ENCODE measurements around the gene LY9. TPM values are rescaled to one million over a fixed set of nuclear protein-coding genes. Genes with fewer than 3 reads are reported as not detected.

The LY9 gene
- total RNA-seq, 6 donors from 2014 or later = 0.78 to 6.7 (median 2.3) TPM

DNA sequence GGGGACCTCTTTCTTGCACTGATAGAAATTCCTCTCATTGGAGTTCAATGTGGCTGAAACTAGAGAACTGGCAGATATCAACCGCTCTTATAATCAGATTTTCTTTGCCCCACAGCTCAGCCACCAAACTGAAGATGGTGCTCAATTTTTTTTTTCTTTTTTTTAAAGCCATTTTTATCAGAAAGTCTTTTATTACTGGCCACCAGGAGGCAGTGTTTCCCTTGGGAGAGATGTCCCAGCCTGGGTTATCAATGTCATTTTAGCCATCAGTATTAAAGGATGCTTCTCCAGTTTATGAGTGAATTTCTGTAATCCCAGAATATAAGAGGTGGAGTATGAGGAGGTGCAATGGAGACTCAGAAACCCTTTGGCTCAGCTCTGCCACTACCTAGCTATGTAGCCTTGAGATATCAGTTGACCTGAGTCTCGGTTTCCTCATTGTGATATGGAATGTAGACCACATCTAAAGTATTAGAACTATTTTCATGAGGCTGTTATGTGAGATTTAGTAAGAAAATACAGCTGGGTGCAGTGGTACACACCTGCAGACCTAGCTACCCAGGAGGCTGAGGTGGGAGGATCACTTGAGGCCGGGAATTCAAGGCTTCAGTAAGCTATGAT, 39.1 kb downstream of the LY9 start:
- peaks cover 8 to 21% (median 14%) of the 10 kb centered on the region in 4 donors for H3K4me1 ChIP-seq
- 81 to 85% methylated on average over 3 of the region's 3 CpGs for WGBS, 2 donors
- no peak for ATAC-seq (ENCODE audit: low FRiP score in 2 of 2)
- TF ChIP-seq EP300 (IDR thresholded peaks at IDR 0.05) = no peak
- peak; percentile 36 to 67 (median 57) for TF ChIP-seq CTCF (IDR thresholded peaks at IDR 0.05)
- TF ChIP-seq POLR2A (IDR thresholded peaks at IDR 0.05) = no peak
- no peak for TF ChIP-seq POLR2AphosphoS5 (IDR thresholded peaks at IDR 0.05)
- H3K27ac ChIP-seq = no peak overlapping the region
- no peaks in the 10 kb centered on the region for H3K36me3 ChIP-seq
- no peak overlapping the region for H3K4me3 ChIP-seq
- no peak for DNase-seq
- no peaks in the 10 kb centered on the region for H3K9me3 ChIP-seq
- H3K27me3 ChIP-seq = no peaks in the 10 kb centered on the region

- ATAC-seq (ENCODE audit: low FRiP score in 2 of 2) (no peak), DNase-seq (no peak)
- H3K36me3 ChIP-seq = no peaks in the 10 kb centered on the region
- H3K27me3 ChIP-seq = no peaks in the 10 kb centered on the region
- H3K27ac ChIP-seq = peak overlapping the region in 2 of 4 donors; percentile 7 to 54
- TF ChIP-seq CTCF (IDR thresholded peaks at IDR 0.05) (no peak), EP300 (IDR thresholded peaks at IDR 0.05) (no peak), POLR2A (IDR thresholded peaks at IDR 0.05) (no peak), POLR2AphosphoS5 (IDR thresholded peaks at IDR 0.05) (no peak)
- no peak overlapping the region for H3K4me3 ChIP-seq
- peaks cover 8 to 21% (median 14%) of the 10 kb centered on the region in 4 donors for H3K4me1 ChIP-seq
- 70 to 75% methylated on average over 3 of the region's 3 CpGs for WGBS, 2 donors
- no peaks in the 10 kb centered on the region for H3K9me3 ChIP-seq
Measured at GRCh38 chr1:160835751-160836150, 39.8 kb downstream of the LY9 start.

DNA sequence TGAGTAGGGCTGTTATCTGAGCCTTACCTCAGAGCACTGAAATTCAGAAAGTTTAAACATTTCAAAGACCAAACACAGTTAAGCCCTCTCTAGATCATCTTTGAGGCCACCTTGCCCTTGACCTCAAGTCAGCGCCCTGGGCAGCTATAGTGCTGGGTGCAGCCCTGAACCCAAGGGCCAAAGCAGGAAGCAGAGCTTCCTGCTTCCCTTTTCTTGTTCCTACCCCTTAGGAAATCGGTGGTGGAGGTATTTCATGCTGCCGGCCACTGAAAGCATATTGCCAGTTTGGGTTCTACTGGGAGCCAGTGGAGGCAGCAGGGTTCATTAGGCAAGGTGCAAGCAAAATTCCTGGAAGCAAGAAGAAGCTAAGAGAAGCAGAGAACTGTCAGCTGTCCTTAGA, 40.6 kb downstream of the LY9 start:
- peak in 1 of 2 donors; percentile 38 for ATAC-seq (ENCODE audit: low FRiP score in 2 of 2)
- H3K27ac ChIP-seq = peak overlapping the region in 2 of 4 donors; percentile 37 to 54

GRCh38 chr1:160836981-160837557, 41.1 kb downstream of the LY9 start:
- no peak overlapping the region for H3K4me3 ChIP-seq
- DNase-seq (no peak), ATAC-seq (ENCODE audit: low FRiP score in 2 of 2) (no peak)
- WGBS, 2 donors = 45 to 56% methylated on average over 4 of the region's 4 CpGs
- H3K9me3 ChIP-seq = no peaks in the 10 kb centered on the region
- no peak for TF ChIP-seq POLR2A (IDR thresholded peaks at IDR 0.05)
- no peak for TF ChIP-seq CTCF (IDR thresholded peaks at IDR 0.05)
- no peak for TF ChIP-seq EP300 (IDR thresholded peaks at IDR 0.05)
- no peak for TF ChIP-seq POLR2AphosphoS5 (IDR thresholded peaks at IDR 0.05)
- H3K27me3 ChIP-seq = no peaks in the 10 kb centered on the region
- peaks cover 8 to 21% (median 14%) of the 10 kb centered on the region in 4 donors for H3K4me1 ChIP-seq
- H3K36me3 ChIP-seq = no peaks in the 10 kb centered on the region
- peak overlapping the region in 2 of 4 donors; percentile 37 to 54 for H3K27ac ChIP-seq

More for the DNA sequence above, 40.6 kb downstream of the LY9 start:
- WGBS, 2 donors = 16 to 30% methylated on average over 3 of the region's 3 CpGs
- Histone ChIP-seq H3K9me3 (no peaks in the 10 kb centered on the region), H3K27me3 (no peaks in the 10 kb centered on the region), H3K4me3 (no peak overlapping the region), H3K36me3 (no peaks in the 10 kb centered on the region), H3K4me1 (peaks cover 8 to 21% (median 14%) of the 10 kb centered on the region in 4 donors)
- DNase-seq = peak in 1 of 2 donors; percentile 25
- no peak for TF ChIP-seq EP300 (IDR thresholded peaks at IDR 0.05)
- TF ChIP-seq POLR2A (IDR thresholded peaks at IDR 0.05) = no peak

DNA sequence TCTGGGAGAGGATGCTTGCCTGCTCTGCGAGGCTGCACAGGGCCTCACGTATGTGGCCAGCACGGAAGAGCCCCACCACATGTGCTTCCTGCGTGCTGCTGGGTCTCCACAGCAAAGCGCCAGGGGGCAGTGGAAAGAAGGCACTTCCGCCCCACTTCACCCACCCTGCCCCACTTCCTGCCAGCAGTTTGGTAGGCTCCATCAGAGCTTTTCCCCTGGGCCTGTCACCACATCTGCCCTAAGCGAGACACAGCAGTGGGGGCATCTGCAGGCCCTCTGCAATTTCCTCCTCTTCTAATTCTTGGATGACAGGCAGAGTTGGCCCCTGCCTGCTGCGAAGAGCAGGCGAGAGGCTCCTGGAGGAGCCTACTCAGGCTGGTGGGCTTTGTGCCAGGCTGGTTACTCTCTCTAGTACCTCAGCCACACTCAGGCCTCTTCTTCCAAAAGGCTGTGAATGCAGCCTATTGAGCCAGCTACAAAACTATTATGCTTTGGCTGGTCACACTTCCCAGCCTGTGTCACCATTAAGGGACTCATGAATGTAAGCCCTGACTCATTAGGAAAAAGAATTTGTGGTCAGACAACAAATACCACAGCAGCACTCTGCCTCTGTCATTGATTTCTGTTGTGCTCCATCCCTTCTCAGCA, 41.7 kb downstream of the LY9 start:
- DNase-seq = peak; percentile 30 to 52

More for the DNA sequence above, 41.7 kb downstream of the LY9 start:
- WGBS, 2 donors = 63 to 67% methylated on average over 9 of the region's 9 CpGs
- Histone ChIP-seq H3K27ac (peak overlapping the region in 3 of 4 donors; percentile 23 to 26 (median 24)), H3K4me3 (no peak overlapping the region), H3K27me3 (no peaks in the 10 kb centered on the region), H3K4me1 (peaks cover 8 to 21% (median 14%) of the 10 kb centered on the region in 4 donors), H3K9me3 (no peaks in the 10 kb centered on the region), H3K36me3 (no peaks in the 10 kb centered on the region)
- peak; percentile 65 to 67 for ATAC-seq (ENCODE audit: low FRiP score in 2 of 2)
- TF ChIP-seq POLR2AphosphoS5 (IDR thresholded peaks at IDR 0.05) = peak in 1 of 2 donors; percentile 49
- TF ChIP-seq CTCF (IDR thresholded peaks at IDR 0.05) = peak in 1 of 6 experiments; percentile 18
- TF ChIP-seq EP300 (IDR thresholded peaks at IDR 0.05) = no peak

Data from upper lobe of left lung (tissue), 6 donors.